ENCODE measurements around the gene SLC25A45.

Gene SLC25A45

DNA sequence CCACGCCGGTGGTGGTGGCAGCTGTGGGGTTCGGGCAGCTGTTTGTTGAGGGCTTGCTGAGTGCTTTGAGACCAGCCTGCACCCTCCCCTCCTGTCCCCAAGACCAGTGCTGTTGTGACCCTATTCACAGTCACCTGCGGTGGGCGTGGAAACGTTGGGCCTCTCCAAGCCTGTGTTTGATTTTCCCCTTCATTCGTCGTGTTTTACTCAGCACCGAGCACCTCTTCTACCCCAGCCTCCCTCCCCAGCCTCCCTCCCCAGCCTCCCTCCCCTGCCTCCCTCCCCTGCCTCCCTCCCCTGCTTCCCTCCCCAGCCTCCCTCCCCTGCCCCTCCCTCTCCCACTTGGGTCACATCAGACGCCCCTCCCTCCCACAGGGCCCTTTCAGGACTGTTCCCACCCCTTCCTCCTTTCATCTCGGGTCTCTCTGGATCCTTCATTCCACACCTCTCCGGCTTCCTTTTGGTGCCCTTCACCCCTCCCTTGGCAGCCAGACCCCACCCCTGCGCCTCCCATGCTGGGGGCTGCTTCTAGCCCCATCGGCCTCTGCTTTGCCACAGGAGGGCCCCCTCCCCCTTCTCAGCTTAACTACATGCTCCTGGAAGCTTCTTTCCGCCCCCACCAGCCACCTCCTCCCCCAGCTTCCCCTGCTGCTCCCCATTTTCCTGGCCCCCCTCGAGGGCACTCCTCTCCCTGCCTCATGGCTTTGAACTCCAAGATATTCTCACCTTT is 18.8 kb upstream of the SLC25A45 start:
- H3K36me3 ChIP-seq (ENCODE audit: control insufficient read depth, insufficient read depth, low read length) = peaks cover 87% of the 10 kb centered on the region
- H3K27ac ChIP-seq (ENCODE audit: low read depth, low read length, severe bottlenecking) = no peak overlapping the region
- H3K4me1 ChIP-seq (ENCODE audit: control insufficient read depth, insufficient read depth, low read length, poor library complexity, severe bottlenecking) = peaks cover 8% of the 10 kb centered on the region
- H3K4me3 ChIP-seq (ENCODE audit: extremely low read depth, insufficient read depth, low read length, poor library complexity, severe bottlenecking) = no peak overlapping the region
- H3K9me3 ChIP-seq (ENCODE audit: control insufficient read depth, low read length) = no peaks in the 10 kb centered on the region
- 85% methylated on average over 7 to 15 of the region's 16 CpGs for WGBS, 2 experiments (ENCODE audit: insufficient coverage in 2 of 2)

DNA sequence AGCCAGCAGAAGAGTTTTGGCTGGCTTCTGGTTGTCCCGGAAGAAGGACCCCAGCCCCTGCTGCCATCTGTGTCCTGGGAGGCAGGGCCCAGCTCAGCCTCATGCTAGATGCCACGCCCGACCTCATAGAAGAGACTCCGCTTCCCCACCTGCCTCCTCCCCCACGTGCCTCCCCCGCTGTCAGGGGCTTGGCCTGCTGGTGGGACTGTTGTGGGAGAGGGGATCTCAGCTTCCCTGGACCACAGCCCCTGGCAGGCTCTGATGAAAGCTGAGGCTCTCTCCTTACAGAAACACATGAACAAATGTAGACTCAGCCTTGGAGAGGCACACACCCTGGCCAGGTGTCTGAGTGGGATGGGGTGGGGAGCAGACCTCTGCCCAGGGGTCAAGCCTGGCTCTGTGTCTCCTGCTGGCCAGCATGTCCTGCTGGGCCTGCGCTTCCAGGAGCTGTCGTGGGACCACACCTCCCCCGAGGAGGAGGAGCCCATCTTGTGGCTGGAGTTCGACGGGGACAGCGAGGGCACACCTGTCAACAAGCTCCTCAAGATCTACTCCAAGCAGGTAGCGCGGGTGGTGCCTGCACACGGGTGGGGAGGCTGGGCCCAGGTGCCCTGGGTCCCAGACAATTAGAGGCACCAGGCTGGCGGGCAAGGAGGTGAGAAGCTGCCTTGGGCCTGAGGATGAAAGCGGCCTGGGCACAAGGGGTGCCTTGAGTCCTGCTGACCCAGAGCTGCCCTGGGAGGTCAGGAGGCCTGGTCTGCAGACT is 18.0 kb upstream of the SLC25A45 start:
- Histone ChIP-seq H3K4me3 (ENCODE audit: extremely low read depth, insufficient read depth, low read length, poor library complexity, severe bottlenecking) (no peak overlapping the region), H3K36me3 (ENCODE audit: control insufficient read depth, insufficient read depth, low read length) (peaks cover 91% of the 10 kb centered on the region), H3K4me1 (ENCODE audit: control insufficient read depth, insufficient read depth, low read length, poor library complexity, severe bottlenecking) (peaks cover 8% of the 10 kb centered on the region), H3K9me3 (ENCODE audit: control insufficient read depth, low read length) (no peaks in the 10 kb centered on the region), H3K27ac (ENCODE audit: low read depth, low read length, severe bottlenecking) (no peak overlapping the region)
- 90 to 92% methylated on average over 12 of the region's 17 CpGs for WGBS, 2 experiments (ENCODE audit: insufficient coverage in 2 of 2)

DNA sequence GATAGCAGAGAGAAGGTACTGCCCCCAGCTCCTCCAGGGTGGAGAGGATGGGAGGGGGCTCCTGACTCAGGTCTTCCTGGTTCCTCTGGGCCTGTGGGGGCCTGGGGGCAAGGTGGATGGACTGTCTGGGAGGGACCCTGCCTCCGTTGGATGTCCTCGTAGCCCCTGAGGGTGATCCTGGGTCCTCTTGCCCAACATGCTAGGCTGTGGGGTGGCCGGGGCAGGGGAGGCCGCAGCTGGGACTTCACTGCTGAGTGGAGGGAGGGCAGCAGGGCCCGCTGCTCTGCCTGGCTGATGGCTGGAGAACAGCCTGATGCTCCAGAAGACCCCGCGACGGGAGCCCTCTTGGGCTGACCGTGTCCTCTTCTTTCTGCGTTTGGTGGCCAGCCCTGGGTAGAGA is 17.4 kb upstream of the SLC25A45 start:
- H3K4me3 ChIP-seq (ENCODE audit: extremely low read depth, insufficient read depth, low read length, poor library complexity, severe bottlenecking) = no peak overlapping the region
- no peaks in the 10 kb centered on the region for H3K9me3 ChIP-seq (ENCODE audit: control insufficient read depth, low read length)
- WGBS, 2 experiments (ENCODE audit: insufficient coverage in 2 of 2) = 90 to 94% methylated on average over 8 of the region's 10 CpGs
- peaks cover 89% of the 10 kb centered on the region for H3K36me3 ChIP-seq (ENCODE audit: control insufficient read depth, insufficient read depth, low read length)
- no peak overlapping the region for H3K27ac ChIP-seq (ENCODE audit: low read depth, low read length, severe bottlenecking)
- peaks cover 5% of the 10 kb centered on the region for H3K4me1 ChIP-seq (ENCODE audit: control insufficient read depth, insufficient read depth, low read length, poor library complexity, severe bottlenecking)

DNA sequence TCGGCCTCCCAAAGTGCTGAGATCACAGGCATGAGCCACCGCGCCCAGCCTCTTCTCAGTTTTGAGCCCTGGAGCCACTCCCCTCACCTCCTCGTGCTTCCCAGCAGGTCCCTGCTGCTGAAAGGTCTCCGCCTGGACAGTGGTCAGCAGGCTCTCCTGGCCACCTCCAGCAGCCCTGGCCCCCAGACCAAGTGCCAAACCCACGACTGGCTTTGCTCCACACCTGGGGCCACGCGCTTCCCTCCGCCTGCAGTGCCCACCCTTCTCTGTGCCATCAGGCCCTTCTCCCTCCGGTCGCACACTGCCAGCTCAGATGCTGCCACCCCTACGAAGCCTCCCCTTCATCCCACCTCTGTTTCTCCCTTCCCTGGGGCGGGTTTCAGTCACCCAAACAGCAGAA is 16.8 kb upstream of the SLC25A45 start:
- Histone ChIP-seq H3K9me3 (ENCODE audit: control insufficient read depth, low read length) (no peaks in the 10 kb centered on the region), H3K36me3 (ENCODE audit: control insufficient read depth, insufficient read depth, low read length) (peaks cover 89% of the 10 kb centered on the region), H3K4me3 (ENCODE audit: extremely low read depth, insufficient read depth, low read length, poor library complexity, severe bottlenecking) (no peak overlapping the region), H3K4me1 (ENCODE audit: control insufficient read depth, insufficient read depth, low read length, poor library complexity, severe bottlenecking) (peaks cover 2% of the 10 kb centered on the region), H3K27ac (ENCODE audit: low read depth, low read length, severe bottlenecking) (no peak overlapping the region)
- 97 to 98% methylated on average over 12 to 13 of the region's 13 CpGs for WGBS, 2 experiments (ENCODE audit: insufficient coverage in 2 of 2)

- Histone ChIP-seq H3K9me3 (ENCODE audit: control insufficient read depth, low read length) (no peaks in the 10 kb centered on the region), H3K36me3 (ENCODE audit: control insufficient read depth, insufficient read depth, low read length) (peaks cover 89% of the 10 kb centered on the region), H3K4me3 (ENCODE audit: extremely low read depth, insufficient read depth, low read length, poor library complexity, severe bottlenecking) (no peak overlapping the region), H3K4me1 (ENCODE audit: control insufficient read depth, insufficient read depth, low read length, poor library complexity, severe bottlenecking) (peaks cover 2% of the 10 kb centered on the region), H3K27ac (ENCODE audit: low read depth, low read length, severe bottlenecking) (no peak overlapping the region)
- 92 to 94% methylated on average over 10 to 16 of the region's 16 CpGs for WGBS, 2 experiments (ENCODE audit: insufficient coverage in 2 of 2)
These were observed 16.0 kb upstream of the SLC25A45 start for GRCh38 chr11:65398362-65398910.

- peaks cover 11% of the 10 kb centered on the region for H3K4me1 ChIP-seq (ENCODE audit: control insufficient read depth, insufficient read depth, low read length, poor library complexity, severe bottlenecking)
- 96 to 98% methylated on average over 35 to 37 of the region's 38 CpGs for WGBS, 2 experiments (ENCODE audit: insufficient coverage in 2 of 2)
- H3K36me3 ChIP-seq (ENCODE audit: control insufficient read depth, insufficient read depth, low read length) = peaks cover 89% of the 10 kb centered on the region
- H3K9me3 ChIP-seq (ENCODE audit: control insufficient read depth, low read length) = no peaks in the 10 kb centered on the region
- no peak overlapping the region for H3K4me3 ChIP-seq (ENCODE audit: extremely low read depth, insufficient read depth, low read length, poor library complexity, severe bottlenecking)
- no peak overlapping the region for H3K27ac ChIP-seq (ENCODE audit: low read depth, low read length, severe bottlenecking)
These were observed 14.6 kb upstream of the SLC25A45 start for GRCh38 chr11:65396769-65397745.

DNA sequence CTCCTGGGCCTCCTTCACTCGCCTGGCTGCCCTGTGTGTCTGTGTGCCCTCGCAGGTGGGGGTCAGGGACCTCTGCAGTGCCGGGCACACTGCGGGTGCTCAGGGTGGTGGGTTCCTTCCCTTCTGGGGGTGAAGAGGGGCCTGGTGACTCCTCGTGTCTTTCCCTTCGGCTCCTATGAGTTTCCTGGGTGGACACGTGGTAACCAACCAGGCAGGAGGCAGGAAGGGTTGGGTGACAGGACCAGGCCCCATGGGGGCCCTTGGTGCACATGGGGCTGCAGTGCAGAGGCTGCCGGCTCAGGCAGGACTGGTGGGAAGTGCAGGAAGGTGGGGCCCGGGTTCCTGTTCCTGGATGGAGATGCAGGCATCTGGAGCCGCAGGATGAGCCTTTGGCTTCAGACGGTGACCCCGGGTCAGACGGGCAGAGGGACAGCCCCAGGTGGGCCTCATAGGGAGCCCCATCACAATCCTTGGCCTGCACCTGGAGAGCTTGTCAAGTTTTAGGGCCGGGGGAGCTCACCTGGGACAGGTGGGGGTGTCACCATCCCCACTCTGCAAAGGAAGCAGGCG is 13.6 kb upstream of the SLC25A45 start:
- peak overlapping the region; percentile 16 for H3K27ac ChIP-seq (ENCODE audit: low read depth, low read length, severe bottlenecking)
- no peak overlapping the region for H3K4me3 ChIP-seq (ENCODE audit: extremely low read depth, insufficient read depth, low read length, poor library complexity, severe bottlenecking)
- H3K4me1 ChIP-seq (ENCODE audit: control insufficient read depth, insufficient read depth, low read length, poor library complexity, severe bottlenecking) = peaks cover 21% of the 10 kb centered on the region
- 95 to 96% methylated on average over 11 to 13 of the region's 15 CpGs for WGBS, 2 experiments (ENCODE audit: insufficient coverage in 2 of 2)
- H3K9me3 ChIP-seq (ENCODE audit: control insufficient read depth, low read length) = no peaks in the 10 kb centered on the region
- H3K36me3 ChIP-seq (ENCODE audit: control insufficient read depth, insufficient read depth, low read length) = peaks cover 94% of the 10 kb centered on the region

GRCh38 chr11:65394125-65394536 is 11.7 kb upstream of the SLC25A45 start:
- Histone ChIP-seq H3K36me3 (ENCODE audit: control insufficient read depth, insufficient read depth, low read length) (peaks cover 88% of the 10 kb centered on the region), H3K4me1 (ENCODE audit: control insufficient read depth, insufficient read depth, low read length, poor library complexity, severe bottlenecking) (peaks cover 38% of the 10 kb centered on the region)
- 96 to 98% methylated on average over 17 to 20 of the region's 20 CpGs for WGBS, 2 experiments (ENCODE audit: insufficient coverage in 2 of 2)

DNA sequence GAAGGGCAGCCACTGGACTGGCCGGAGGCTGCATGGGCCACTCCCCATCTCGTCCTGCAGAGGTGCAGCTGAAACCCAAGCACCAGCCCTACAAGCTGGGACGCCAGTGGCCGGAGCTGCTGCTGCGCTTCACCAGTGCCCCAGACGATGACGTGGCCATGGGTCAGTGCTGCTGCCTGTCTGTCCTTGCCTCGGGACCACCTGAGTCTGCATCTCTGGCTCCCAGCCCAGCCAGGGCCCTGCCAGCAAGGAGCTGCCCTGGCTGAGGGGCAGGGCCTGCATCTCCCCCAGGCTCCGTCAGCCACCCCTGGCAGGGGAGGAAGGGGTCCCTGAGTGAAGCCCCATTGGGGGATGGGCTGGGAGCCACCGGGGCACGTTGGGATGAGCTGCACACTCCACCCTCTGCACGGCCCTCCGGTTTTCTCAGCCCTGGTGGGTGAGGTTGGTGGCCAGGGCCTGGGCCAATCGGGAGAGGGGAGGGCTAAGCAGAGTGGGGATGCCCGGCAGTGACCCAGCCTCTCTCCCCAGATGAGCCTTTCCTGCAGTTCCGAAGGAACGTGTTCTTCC is 11.2 kb upstream of the SLC25A45 start:
- Histone ChIP-seq H3K9me3 (ENCODE audit: control insufficient read depth, low read length) (no peaks in the 10 kb centered on the region), H3K36me3 (ENCODE audit: control insufficient read depth, insufficient read depth, low read length) (peaks cover 92% of the 10 kb centered on the region), H3K4me1 (ENCODE audit: control insufficient read depth, insufficient read depth, low read length, poor library complexity, severe bottlenecking) (peaks cover 41% of the 10 kb centered on the region), H3K4me3 (ENCODE audit: extremely low read depth, insufficient read depth, low read length, poor library complexity, severe bottlenecking) (no peak overlapping the region), H3K27ac (ENCODE audit: low read depth, low read length, severe bottlenecking) (no peak overlapping the region)
- WGBS, 2 experiments (ENCODE audit: insufficient coverage in 2 of 2) = 88 to 90% methylated on average over 15 to 17 of the region's 17 CpGs

More at GRCh38 chr11:65394125-65394536, 11.7 kb upstream of the SLC25A45 start:
- Histone ChIP-seq H3K27ac (ENCODE audit: low read depth, low read length, severe bottlenecking) (no peak overlapping the region), H3K4me3 (ENCODE audit: extremely low read depth, insufficient read depth, low read length, poor library complexity, severe bottlenecking) (no peak overlapping the region), H3K9me3 (ENCODE audit: control insufficient read depth, low read length) (no peaks in the 10 kb centered on the region)

All from mesodermal cell (in vitro differentiated cells).